NCI-H2081 treated with DMSO at 0.1 percent for 48 hours (cell line): ENCODE data around the gene ERN1.

ENCODE experiments used
- DNase-seq: peaks from one replicate; lab custom pipeline; 2025; lab: John Stamatoyannopoulos, UW

ERN1 gene

GRCh38 chr17:64004218-64004770 is 125.7 kb downstream of the ERN1 start:
- no peak for DNase-seq

- no peak for DNase-seq
Observed at GRCh38 chr17:64003526-64004121, 126.3 kb downstream of the ERN1 start.

- no peak for DNase-seq
Observed at GRCh38 chr17:64002658-64003525, 127.1 kb downstream of the ERN1 start.

GRCh38 chr17:64001763-64002529 is 128.0 kb downstream of the ERN1 start:
- no peak for DNase-seq

- DNase-seq, result no peak
Observed at GRCh38 chr17:64001091-64001579, 128.8 kb downstream of the ERN1 start.

- no peak for DNase-seq
Observed at GRCh38 chr17:63999680-64000531, 130.0 kb downstream of the ERN1 start.

- no peak for DNase-seq
Observed at GRCh38 chr17:63998721-63999679, 130.9 kb downstream of the ERN1 start.

- no peak for DNase-seq
Observed at GRCh38 chr17:63998050-63998720, 131.8 kb downstream of the ERN1 start, which contains the start of gene PRR29. PRR29 (plus strand) TSS chr17:63998351; CDS start chr17:63998365, 14 bp downstream.

GRCh38 chr17:63997341-63998048 is 132.4 kb downstream of the ERN1 start:
- no peak for DNase-seq

GRCh38 chr17:63996430-63997182 is 133.3 kb downstream of the ERN1 start:
- DNase-seq, result no peak

- DNase-seq, result no peak
Observed at GRCh38 chr17:63995626-63996025, 134.3 kb downstream of the ERN1 start.

GRCh38 chr17:63993368-63993985 is 136.5 kb downstream of the ERN1 start:
- no peak for DNase-seq

GRCh38 chr17:63991611-63992010 is 138.3 kb downstream of the ERN1 start:
- no peak for DNase-seq

GRCh38 chr17:63989622-63990345 is 140.2 kb downstream of the ERN1 start:
- DNase-seq, result no peak
